Endothelial cell (in vitro differentiated cells): ENCODE results near the gene TPRA1. TPM values are rescaled to one million over a fixed set of nuclear protein-coding genes. Genes with fewer than 3 reads are reported as not detected.
A peak's percentile ranks its signal among the peaks of the same experiment; 100 is the strongest.

Experiments used
- DNase-seq: peaks from one replicate; pipeline ENCODE4 v3.0.0; 2021; ENCODE audit warnings: low spot score
- H3K27ac Mint-ChIP-seq: one replicate; pipeline ENCODE4 v1.8.0; 2021; ENCODE audit warnings: mixed read lengths, inconsistent platforms; ENCODE audit not compliant: unreplicated experiment
- H3K27me3 Mint-ChIP-seq: one replicate; pipeline ENCODE4 v1.8.0; 2021; ENCODE audit warnings: mild to moderate bottlenecking, moderate library complexity, mixed read lengths, inconsistent platforms; ENCODE audit not compliant: unreplicated experiment
- H3K36me3 Mint-ChIP-seq: one replicate; pipeline ENCODE4 v1.8.0; 2021; ENCODE audit warnings: mild to moderate bottlenecking, low read depth, mixed read lengths, inconsistent platforms; ENCODE audit not compliant: unreplicated experiment
- H3K4me1 Mint-ChIP-seq: one replicate; pipeline ENCODE4 v1.8.0; 2021; ENCODE audit warnings: mild to moderate bottlenecking, mixed read lengths, inconsistent platforms; ENCODE audit not compliant: unreplicated experiment
- H3K4me3 Mint-ChIP-seq: one replicate; pipeline ENCODE4 v1.8.0; 2021; ENCODE audit warnings: mild to moderate bottlenecking, mixed read lengths, inconsistent platforms; ENCODE audit not compliant: unreplicated experiment
- H3K9me3 Mint-ChIP-seq: one replicate; pipeline ENCODE4 v1.8.0; 2021; ENCODE audit warnings: mixed read lengths, inconsistent platforms; ENCODE audit not compliant: unreplicated experiment
- CTCF ChIP-seq: fragments of 200-600 bp; sonication (generic); IDR thresholded peaks from one replicate; pipeline ENCODE4 v1.5.0; 2021; ENCODE audit warnings: antibody characterized with exemption; ENCODE audit not compliant: unreplicated experiment
- total RNA-seq: library from RNA; stranded (reverse); fragmentation: NEBNext Ultra II Directional; extraction: Animal tissue kit (Norgen Biotek cat#: 25700); gene quantifications from one replicate; pipeline ENCODE4 v1.2.1, GENCODE V29; 2021; ENCODE audit not compliant: unreplicated experiment

Gene TPRA1
- total RNA-seq, 1 donor from 2014 or later = 36.9 TPM

- peaks cover 15% of the 10 kb centered on the region for H3K4me1 Mint-ChIP-seq
- peaks cover 5% of the 10 kb centered on the region for H3K36me3 Mint-ChIP-seq
- no peak for DNase-seq
- peaks cover 8% of the 10 kb centered on the region for H3K27me3 Mint-ChIP-seq
- no peak for TF ChIP-seq CTCF
- H3K27ac Mint-ChIP-seq = peak overlapping the region; percentile 17
- H3K9me3 Mint-ChIP-seq = no peaks in the 10 kb centered on the region
- peak overlapping the region; percentile 87 for H3K4me3 Mint-ChIP-seq
Measured at GRCh38 chr3:127598841-127599570, 8.5 kb upstream of the TPRA1 start.

- H3K36me3 Mint-ChIP-seq = peaks cover 5% of the 10 kb centered on the region
- no peak overlapping the region for H3K27ac Mint-ChIP-seq
- no peak for DNase-seq
- peaks cover 15% of the 10 kb centered on the region for H3K4me1 Mint-ChIP-seq
- no peaks in the 10 kb centered on the region for H3K9me3 Mint-ChIP-seq
- no peak for TF ChIP-seq CTCF
- H3K27me3 Mint-ChIP-seq = peaks cover 14% of the 10 kb centered on the region
- peak overlapping the region; percentile 61 for H3K4me3 Mint-ChIP-seq
Measured at GRCh38 chr3:127597020-127597771, 6.7 kb upstream of the TPRA1 start.

GRCh38 chr3:127595303-127595702 lies 4.8 kb upstream of the TPRA1 start:
- Mint-ChIP-seq H3K4me1 (peaks cover 24% of the 10 kb centered on the region), H3K27ac (peak overlapping the region; percentile 13), H3K27me3 (peaks cover 19% of the 10 kb centered on the region), H3K36me3 (peaks cover 10% of the 10 kb centered on the region), H3K9me3 (no peaks in the 10 kb centered on the region), H3K4me3 (no peak overlapping the region)
- DNase-seq = no peak
- no peak for TF ChIP-seq CTCF

GRCh38 chr3:127593178-127593577 lies 2.6 kb upstream of the TPRA1 start:
- no peaks in the 10 kb centered on the region for H3K9me3 Mint-ChIP-seq
- peaks cover 18% of the 10 kb centered on the region for H3K27me3 Mint-ChIP-seq
- no peak for DNase-seq
- peaks cover 10% of the 10 kb centered on the region for H3K36me3 Mint-ChIP-seq
- H3K27ac Mint-ChIP-seq = no peak overlapping the region
- H3K4me3 Mint-ChIP-seq = no peak overlapping the region
- H3K4me1 Mint-ChIP-seq = peaks cover 22% of the 10 kb centered on the region
- no peak for TF ChIP-seq CTCF

- Mint-ChIP-seq H3K36me3 (peaks cover 9% of the 10 kb centered on the region), H3K27ac (no peak overlapping the region), H3K4me3 (peak overlapping the region; percentile 96), H3K27me3 (peaks cover 13% of the 10 kb centered on the region), H3K9me3 (no peaks in the 10 kb centered on the region), H3K4me1 (peaks cover 17% of the 10 kb centered on the region)
- DNase-seq = no peak
- TF ChIP-seq CTCF = no peak
Measured at GRCh38 chr3:127590282-127590592, 296 bp downstream of the TPRA1 start.
